Left cardiac atrium (tissue), 4 donors: ENCODE measurements around the gene NUP210L. TPM values are rescaled to one million over a fixed set of nuclear protein-coding genes. Genes with fewer than 3 reads are reported as not detected.
A peak's percentile ranks its signal among the peaks of the same experiment; 100 is the strongest.

Source experiments
- ATAC-seq, 2 donors: fragments of 200-7000 bp; cut with Tn5 transposase; one replicate each; pipeline ENCODE4 v1.9.1; 2020; ENCODE audit warnings: mild to moderate bottlenecking in 2 of 2, moderate library complexity in 2 of 2
- DNase-seq: peaks from one replicate; pipeline ENCODE4 v3.0.0-alpha.2; 2020
- intact Hi-C, 2 donors: fragments of 100-400 bp; cut with DNase I; formaldehyde crosslinking; loops; one replicate each; pipeline versions ENCODE4 v1.14.1 to v1.15.1; 2022 to 2023
- total RNA-seq, 2 donors: library from RNA; stranded (reverse); fragmentation: NEBNext Ultra II Directional; extraction: Animal tissue kit (Norgen Biotek cat#: 25700); gene quantifications; one replicate each; pipeline ENCODE4 v1.2.1, GENCODE V29; 2021
- donor health status: DM: no; HTN: yes; CAD: no.
- donor health status: DM: no; HTN: yes; CAD: no; lungs with severe emphysema.
- donor health status: DM: yes; HTN: yes; CAD: no.
- donor health status: Dilated cardiomyopathy.

The NUP210L gene
- total RNA-seq, 2 donors from 2014 or later, result 0.13 to 0.74 TPM

GRCh38 chr1:153959454-153959853 lies 195.4 kb downstream of the NUP210L start:
- DNase-seq, result no peak
- no peak for ATAC-seq
- intact Hi-C loops, result no loop called here

GRCh38 chr1:153958961-153959260 lies 196.0 kb downstream of the NUP210L start:
- DNase-seq, result no peak
- intact Hi-C loops, result no loop called here
- ATAC-seq, result no peak

- ATAC-seq, result peak; percentile 90 to 91
- intact Hi-C loops, result no loop called here
These were observed 196.5 kb downstream of the NUP210L start, which contains the start of gene CRTC2 for GRCh38 chr1:153958111-153958960. Gene CRTC2, minus strand, starts transcription at chr1:153958612. Its CDS starts 115 bp downstream, at chr1:153958497.

GRCh38 chr1:153957744-153958110 lies 197.1 kb downstream of the NUP210L start:
- intact Hi-C loops, result no loop called here
- peak; percentile 1 for ATAC-seq
- DNase-seq, result no peak

More at GRCh38 chr1:153958111-153958960, 196.5 kb downstream of the NUP210L start, which contains the start of gene CRTC2:
- DNase-seq, result peak; percentile 100

GRCh38 chr1:153956997-153957715 lies 197.7 kb downstream of the NUP210L start:
- ATAC-seq (no peak), DNase-seq (no peak)
- intact Hi-C loops, result no loop called here

GRCh38 chr1:153954826-153955225 lies 200.0 kb downstream of the NUP210L start:
- intact Hi-C loops, result no loop called here
- DNase-seq (no peak), ATAC-seq (no peak)

GRCh38 chr1:153953859-153954365 lies 201.0 kb downstream of the NUP210L start:
- ATAC-seq (no peak), DNase-seq (no peak)
- intact Hi-C loops, result no loop called here

- intact Hi-C loops, result no loop called here
- ATAC-seq (no peak), DNase-seq (no peak)
These were observed 203.1 kb downstream of the NUP210L start for GRCh38 chr1:153951801-153952200.

- DNase-seq (no peak), ATAC-seq (no peak)
- intact Hi-C loops, result no loop called here
These were observed 203.7 kb downstream of the NUP210L start for GRCh38 chr1:153951183-153951582.

- ATAC-seq (peak; percentile 83 to 89), DNase-seq (peak; percentile 88)
- intact Hi-C loops, result loop anchor here in 1 of 2 donors (10.0 kb wide), 1 partner anchor 152 kb away; no protein-coding TSS in a partner anchor
These were observed 208.1 kb downstream of the NUP210L start, which contains the start of gene DENND4B for GRCh38 chr1:153946622-153947241. Gene DENND4B, minus strand, starts transcription at chr1:153946718. Its CDS starts 2,344 bp downstream, at chr1:153944374.

GRCh38 chr1:153945795-153946621 lies 208.9 kb downstream of the NUP210L start:
- intact Hi-C loops, result loop anchor here in 1 of 2 donors (10.0 kb wide), 1 partner anchor 151 kb away; no protein-coding TSS in a partner anchor
- DNase-seq, result peak; percentile 92
- ATAC-seq, result peak; percentile 84 to 89

- peak; percentile 69 for DNase-seq
- intact Hi-C loops, result loop anchor here in 1 of 2 donors (10.0 kb wide), 1 partner anchor 150 kb away; no protein-coding TSS in a partner anchor
- peak; percentile 23 to 45 for ATAC-seq
These were observed 209.6 kb downstream of the NUP210L start for GRCh38 chr1:153945131-153945794.

GRCh38 chr1:153944827-153945117 lies 210.1 kb downstream of the NUP210L start:
- no peak for ATAC-seq
- no peak for DNase-seq
- intact Hi-C loops, result loop anchor here in 1 of 2 donors (10.0 kb wide), 1 partner anchor 150 kb away; no protein-coding TSS in a partner anchor

GRCh38 chr1:153944005-153944826 lies 210.7 kb downstream of the NUP210L start:
- DNase-seq (no peak), ATAC-seq (no peak)
- intact Hi-C loops, result loop anchor here in 1 of 2 donors (10.0 kb wide), 1 partner anchor 149 kb away; no protein-coding TSS in a partner anchor

- no peak for DNase-seq
- intact Hi-C loops, result loop anchor here in 1 of 2 donors (10.0 kb wide), 1 partner anchor 148 kb away; no protein-coding TSS in a partner anchor
- ATAC-seq, result no peak
These were observed 211.9 kb downstream of the NUP210L start for GRCh38 chr1:153942766-153943549.
